Dedifferentiated amniotic fluid mesenchymal stem cell (primary cell): ENCODE data around the gene SYCE1L.
"Not testable (repeated sequence)": the region's sequence is repeated elsewhere in the genome, so short reads cannot be mapped to it uniquely, and the experiment has no call there.

Experiments used
- DNase-seq: peaks from one replicate; pipeline ENCODE4 v3.0.0-alpha.2; 2016; ENCODE audit errors: extremely low spot score

The SYCE1L gene

GRCh38 chr16:77199211-77199610, at the start of gene SYCE1L:
Gene SYCE1L, plus strand, starts transcription at chr16:77199408. Its CDS starts 44 bp downstream, at chr16:77199452.
- no peak for DNase-seq

- DNase-seq, result no peak
Observed at GRCh38 chr16:77157346-77158058, 41.7 kb upstream of the SYCE1L start.

- DNase-seq, result no peak
Observed at GRCh38 chr16:77158293-77158692, 40.9 kb upstream of the SYCE1L start.

GRCh38 chr16:77165006-77165405, 34.2 kb upstream of the SYCE1L start:
- DNase-seq, result no peak

GRCh38 chr16:77165536-77166236, 33.5 kb upstream of the SYCE1L start:
- DNase-seq, result not testable (repeated sequence)

GRCh38 chr16:77166726-77167125, 32.5 kb upstream of the SYCE1L start:
- DNase-seq, result no peak

GRCh38 chr16:77168901-77169300, 30.3 kb upstream of the SYCE1L start:
- DNase-seq, result no peak

GRCh38 chr16:77169650-77170236, 29.5 kb upstream of the SYCE1L start:
- DNase-seq, result no peak

- DNase-seq, result no peak
Observed at GRCh38 chr16:77170805-77171204, 28.4 kb upstream of the SYCE1L start.

- peak; percentile 60 for DNase-seq
Observed at GRCh38 chr16:77171745-77172635, 27.2 kb upstream of the SYCE1L start.

- DNase-seq, result no peak
Observed at GRCh38 chr16:77172951-77173350, 26.3 kb upstream of the SYCE1L start.

- DNase-seq, result no peak
Observed at GRCh38 chr16:77183137-77183536, 16.1 kb upstream of the SYCE1L start.

- not testable (repeated sequence) for DNase-seq
Observed at GRCh38 chr16:77186298-77186697, 12.9 kb upstream of the SYCE1L start.

GRCh38 chr16:77190190-77190477, 9.1 kb upstream of the SYCE1L start:
- DNase-seq, result no peak

- DNase-seq, result peak; percentile 99
Observed at GRCh38 chr16:77190478-77191258, 8.5 kb upstream of the SYCE1L start, which contains the start of gene MON1B. Gene MON1B, plus strand, starts transcription at chr16:77191190. Its CDS starts 296 bp downstream, at chr16:77191486.

- no peak for DNase-seq
Observed at GRCh38 chr16:77191259-77191969, 7.8 kb upstream of the SYCE1L start.

- no peak for DNase-seq
Observed at GRCh38 chr16:77193377-77193776, 5.8 kb upstream of the SYCE1L start.

- no peak for DNase-seq
Observed at GRCh38 chr16:77194295-77195231, 4.6 kb upstream of the SYCE1L start.

- DNase-seq, result no peak
Observed at GRCh38 chr16:77195411-77195810, 3.8 kb upstream of the SYCE1L start.
